Skeletal muscle satellite cell (primary cell): ENCODE measurements around the gene KANSL1L.

Experiments
- H3K27me3 ChIP-seq: 2 replicates; pipeline ENCODE4 v1.7.0; 2013; ENCODE audit warnings: low read length; ENCODE audit not compliant: control insufficient read depth, insufficient read depth
- H3K36me3 ChIP-seq: 2 replicates; pipeline ENCODE4 v1.7.0; 2013; ENCODE audit warnings: mild to moderate bottlenecking, control low read depth, low read length; ENCODE audit not compliant: insufficient read depth
- H3K4me1 ChIP-seq: 2 replicates; pipeline ENCODE4 v1.7.0; 2013; ENCODE audit warnings: low read length; ENCODE audit not compliant: control insufficient read depth, insufficient read depth
- H3K4me2 ChIP-seq: 2 replicates; pipeline ENCODE4 v1.7.0; 2013; ENCODE audit warnings: mild to moderate bottlenecking, low read length
- H3K4me3 ChIP-seq: 2 replicates; pipeline ENCODE4 v1.7.0; 2013; ENCODE audit warnings: low read length
- H3K9ac ChIP-seq: 2 replicates; pipeline ENCODE4 v1.7.0; 2013; ENCODE audit warnings: mild to moderate bottlenecking, low read depth, low read length, moderate library complexity
- H3K9me3 ChIP-seq: replicated peaks from 2 replicates; pipeline ENCODE4 v1.7.0; 2013; ENCODE audit warnings: mild to moderate bottlenecking, control low read depth, low read length

Gene KANSL1L

GRCh38 chr2:210172219-210172575, 988 bp upstream of the KANSL1L start:
- Histone ChIP-seq H3K36me3 (no peaks in the 10 kb centered on the region), H3K4me1 (peaks cover 21% of the 10 kb centered on the region), H3K4me3 (peak overlapping the region; percentile 90), H3K9ac (peak overlapping the region; percentile 80), H3K4me2 (peak overlapping the region; percentile 91), H3K27me3 (no peaks in the 10 kb centered on the region), H3K9me3 (no peaks in the 10 kb centered on the region)

DNA sequence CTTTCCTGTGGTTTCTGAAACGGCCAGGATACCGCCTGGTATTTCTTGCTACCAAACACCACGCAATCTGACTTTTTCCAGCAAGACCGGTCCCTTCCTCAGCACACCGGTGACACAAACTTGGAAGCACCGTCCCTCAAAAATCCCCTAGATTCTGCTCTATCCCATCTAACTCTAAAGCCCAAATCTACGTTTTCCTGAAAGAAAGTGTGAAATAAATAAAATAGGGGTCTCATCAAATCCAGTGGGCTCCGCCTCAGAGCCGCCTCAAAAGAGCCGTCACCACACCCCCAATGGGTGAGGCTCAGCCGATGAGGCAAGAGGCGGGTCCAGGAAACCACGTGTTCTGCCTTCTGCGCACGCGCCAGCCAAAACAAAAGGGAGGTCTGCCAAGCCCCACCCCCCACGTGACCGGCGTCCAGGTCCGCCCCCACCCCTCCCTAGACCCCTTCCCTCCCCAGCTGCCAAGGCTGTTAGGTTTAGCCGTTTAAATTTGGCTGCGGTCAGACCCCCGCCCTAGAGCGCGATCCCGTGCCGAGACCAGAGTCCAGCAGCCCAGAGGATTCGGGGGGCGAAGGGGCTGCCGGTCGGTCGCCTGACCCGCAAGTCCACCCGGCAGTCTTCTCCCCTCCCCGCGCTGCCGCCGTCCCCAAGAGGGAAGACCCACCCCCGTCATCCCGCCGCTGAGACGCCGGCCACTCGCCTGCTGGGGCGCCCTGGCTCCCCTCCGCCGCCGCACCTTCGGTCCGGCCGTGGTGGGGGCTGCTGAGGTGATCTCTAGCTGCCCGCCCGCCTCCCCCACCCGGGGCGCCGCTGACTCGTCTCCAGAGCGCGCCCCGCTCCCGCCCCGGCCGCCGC, 534 bp downstream of the KANSL1L start:
- H3K4me2 ChIP-seq, result peak overlapping the region; percentile 79
- H3K9ac ChIP-seq, result peak overlapping the region; percentile 93
- no peaks in the 10 kb centered on the region for H3K27me3 ChIP-seq
- H3K4me1 ChIP-seq, result peaks cover 24% of the 10 kb centered on the region
- no peaks in the 10 kb centered on the region for H3K9me3 ChIP-seq
- peak overlapping the region; percentile 75 for H3K4me3 ChIP-seq
- H3K36me3 ChIP-seq, result no peaks in the 10 kb centered on the region

- Histone ChIP-seq H3K4me2 (peak overlapping the region; percentile 79), H3K36me3 (no peaks in the 10 kb centered on the region), H3K4me3 (peak overlapping the region; percentile 75), H3K9me3 (no peaks in the 10 kb centered on the region), H3K4me1 (peaks cover 24% of the 10 kb centered on the region), H3K27me3 (no peaks in the 10 kb centered on the region), H3K9ac (peak overlapping the region; percentile 93)
Measured at GRCh38 chr2:210170196-210170445, 1.1 kb downstream of the KANSL1L start.

DNA sequence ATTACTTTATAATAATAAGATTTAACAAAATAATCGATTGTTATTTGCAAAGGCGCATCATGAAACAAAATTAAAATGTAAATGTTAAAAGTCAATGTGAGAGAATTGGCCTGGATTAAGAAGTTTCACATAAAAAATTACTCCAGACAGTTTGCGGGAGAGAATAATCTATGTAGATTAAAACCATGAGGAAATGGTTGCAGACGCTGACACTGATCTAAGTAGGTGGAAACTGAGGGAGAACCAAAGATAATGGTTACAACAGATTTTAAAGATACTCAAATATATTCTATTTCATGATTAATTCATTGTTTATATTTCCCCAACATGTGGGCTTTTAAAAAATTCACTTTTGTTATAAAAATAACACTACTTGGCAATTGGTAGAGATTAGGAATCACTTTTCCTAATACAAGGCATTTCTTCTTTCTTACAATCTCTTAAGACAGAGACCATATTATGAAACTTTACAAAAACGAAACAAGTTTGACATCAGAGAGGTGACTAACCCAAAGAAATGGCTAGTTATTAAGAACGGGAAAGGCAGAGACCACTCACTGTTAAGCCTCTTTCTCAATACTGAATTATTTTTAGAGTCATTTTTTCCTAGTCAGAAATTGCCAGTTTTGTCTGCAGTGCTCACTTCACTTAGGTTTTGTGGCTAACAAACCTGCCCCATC, 1.6 kb downstream of the KANSL1L start:
- peaks cover 24% of the 10 kb centered on the region for H3K4me1 ChIP-seq
- peak overlapping the region; percentile 79 for H3K4me2 ChIP-seq
- no peaks in the 10 kb centered on the region for H3K36me3 ChIP-seq
- H3K9me3 ChIP-seq, result no peaks in the 10 kb centered on the region
- H3K9ac ChIP-seq, result peak overlapping the region; percentile 93
- H3K4me3 ChIP-seq, result peak overlapping the region; percentile 75
- H3K27me3 ChIP-seq, result no peaks in the 10 kb centered on the region

- peak overlapping the region; percentile 27 for H3K4me2 ChIP-seq
- H3K4me1 ChIP-seq, result peaks cover 20% of the 10 kb centered on the region
- H3K36me3 ChIP-seq, result no peaks in the 10 kb centered on the region
- H3K9me3 ChIP-seq, result no peaks in the 10 kb centered on the region
- H3K27me3 ChIP-seq, result no peaks in the 10 kb centered on the region
- H3K9ac ChIP-seq, result no peak overlapping the region
- no peak overlapping the region for H3K4me3 ChIP-seq
Measured at GRCh38 chr2:210167227-210167626, 4.0 kb downstream of the KANSL1L start.

DNA sequence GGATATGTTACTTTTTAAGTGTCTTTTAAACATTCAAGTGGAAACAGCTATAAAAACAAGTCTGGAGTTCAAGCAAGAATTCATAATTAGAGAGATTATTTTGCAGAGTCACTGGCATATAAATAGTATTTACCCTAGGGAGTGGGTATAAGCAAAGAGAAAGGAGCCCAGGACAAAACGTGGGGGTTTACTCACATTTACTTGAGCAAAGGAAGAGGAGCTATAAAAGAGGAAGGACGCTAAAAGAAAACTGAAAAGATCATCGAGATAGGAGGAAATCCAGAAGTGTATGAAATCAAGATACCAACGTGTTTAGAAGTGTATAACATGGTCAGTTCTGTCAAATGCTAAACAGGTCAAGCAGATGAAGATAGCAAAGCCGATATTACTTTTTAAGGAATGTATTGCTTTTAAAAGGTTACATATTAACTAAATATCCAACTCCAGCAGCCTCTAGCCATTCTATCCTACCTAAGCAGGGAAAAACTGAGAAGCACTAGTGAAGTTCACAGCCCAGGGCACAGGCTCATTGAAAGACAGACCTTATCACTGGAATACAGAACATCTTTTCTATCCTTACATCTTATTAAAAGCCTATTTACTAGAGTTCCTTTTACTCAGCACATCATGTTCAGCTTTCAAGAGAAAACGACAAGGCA, 8.6 kb downstream of the KANSL1L start:
- Histone ChIP-seq H3K9me3 (no peaks in the 10 kb centered on the region), H3K4me2 (no peak overlapping the region), H3K4me1 (peaks cover 3% of the 10 kb centered on the region), H3K4me3 (no peak overlapping the region), H3K27me3 (no peaks in the 10 kb centered on the region), H3K9ac (no peak overlapping the region), H3K36me3 (no peaks in the 10 kb centered on the region)

- Histone ChIP-seq H3K4me1 (no peaks in the 10 kb centered on the region), H3K9me3 (no peaks in the 10 kb centered on the region), H3K4me2 (no peak overlapping the region), H3K36me3 (peaks cover 6% of the 10 kb centered on the region), H3K9ac (no peak overlapping the region), H3K4me3 (no peak overlapping the region), H3K27me3 (no peaks in the 10 kb centered on the region)
Measured at GRCh38 chr2:210159059-210159458, 12.2 kb downstream of the KANSL1L start.

DNA sequence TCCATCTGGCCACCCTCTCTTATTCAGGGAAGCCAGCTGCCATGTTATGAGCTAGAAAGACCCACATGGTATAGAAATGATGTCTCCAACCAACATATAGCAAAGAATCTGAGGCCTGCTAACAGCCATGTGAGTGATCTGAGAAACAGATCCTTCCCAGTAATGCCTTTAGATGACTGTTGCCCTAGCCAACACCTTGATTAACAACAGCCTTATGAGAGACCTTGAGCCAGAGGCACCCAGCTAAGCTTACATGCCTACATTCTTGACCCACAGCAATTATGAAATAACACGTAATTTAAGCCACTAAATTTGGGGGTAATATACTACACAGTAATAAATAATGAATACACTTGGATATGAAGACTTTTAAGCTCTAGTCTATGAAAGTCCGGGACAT, 13.0 kb downstream of the KANSL1L start:
- Histone ChIP-seq H3K4me2 (no peak overlapping the region), H3K4me1 (no peaks in the 10 kb centered on the region), H3K9me3 (no peaks in the 10 kb centered on the region), H3K36me3 (peaks cover 14% of the 10 kb centered on the region), H3K4me3 (no peak overlapping the region), H3K9ac (no peak overlapping the region), H3K27me3 (no peaks in the 10 kb centered on the region)

DNA sequence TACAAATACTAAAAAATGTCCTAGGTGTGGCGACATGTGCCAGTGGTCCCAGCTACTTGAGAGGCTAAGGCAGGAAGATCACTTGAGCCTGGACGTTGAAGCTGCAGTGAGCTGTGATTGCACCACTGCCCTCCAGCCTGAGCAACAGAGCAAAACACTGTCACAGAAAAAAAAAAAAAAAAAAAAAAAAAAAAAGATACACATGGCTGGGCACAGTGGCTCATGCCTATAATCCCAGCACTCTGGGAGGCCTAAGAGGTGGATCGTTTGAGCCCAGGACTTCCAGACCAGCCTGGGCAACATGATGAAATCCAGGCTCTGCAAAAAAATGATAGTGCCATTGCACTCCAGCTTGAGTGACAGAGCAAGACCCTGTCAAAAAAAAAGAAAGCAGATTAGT, 13.7 kb downstream of the KANSL1L start:
- H3K36me3 ChIP-seq, result peaks cover 15% of the 10 kb centered on the region
- H3K9ac ChIP-seq, result no peak overlapping the region
- H3K4me3 ChIP-seq, result no peak overlapping the region
- H3K9me3 ChIP-seq, result no peaks in the 10 kb centered on the region
- H3K27me3 ChIP-seq, result no peaks in the 10 kb centered on the region
- H3K4me1 ChIP-seq, result no peaks in the 10 kb centered on the region
- H3K4me2 ChIP-seq, result no peak overlapping the region

GRCh38 chr2:210147614-210148013, 23.6 kb downstream of the KANSL1L start:
- H3K4me1 ChIP-seq, result no peaks in the 10 kb centered on the region
- no peaks in the 10 kb centered on the region for H3K27me3 ChIP-seq
- H3K4me3 ChIP-seq, result no peak overlapping the region
- peaks cover 13% of the 10 kb centered on the region for H3K36me3 ChIP-seq
- H3K4me2 ChIP-seq, result no peak overlapping the region
- no peaks in the 10 kb centered on the region for H3K9me3 ChIP-seq
- no peak overlapping the region for H3K9ac ChIP-seq

DNA sequence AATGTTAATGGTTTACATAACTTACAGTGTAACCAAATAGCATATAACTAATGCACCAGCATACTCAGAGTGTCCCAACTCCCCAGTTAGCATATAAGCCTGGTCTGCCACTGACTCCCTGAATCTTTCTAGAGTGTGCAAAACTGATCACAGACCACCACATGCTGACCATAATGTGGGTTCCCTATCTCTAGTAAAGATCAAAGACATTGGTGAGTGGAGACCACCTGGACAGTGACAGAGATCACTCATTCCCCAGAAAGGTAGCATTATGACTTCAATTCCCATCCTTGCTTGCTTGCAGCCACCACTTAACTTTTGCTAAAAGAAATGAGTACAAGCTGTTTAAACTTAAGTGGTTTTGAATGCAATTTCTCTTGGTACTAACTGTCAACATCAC, 39.0 kb downstream of the KANSL1L start:
- Histone ChIP-seq H3K4me2 (no peak overlapping the region), H3K9me3 (no peaks in the 10 kb centered on the region), H3K27me3 (no peaks in the 10 kb centered on the region), H3K4me3 (no peak overlapping the region), H3K9ac (no peak overlapping the region), H3K4me1 (no peaks in the 10 kb centered on the region), H3K36me3 (no peaks in the 10 kb centered on the region)
